ENCODE data around the gene TUBB4B.

TUBB4B gene

GRCh38 chr9:137212520-137212919 is 28.6 kb upstream of the TUBB4B start:
- no peak for DNase-seq (ENCODE audit: low read depth, low spot score)

DNA sequence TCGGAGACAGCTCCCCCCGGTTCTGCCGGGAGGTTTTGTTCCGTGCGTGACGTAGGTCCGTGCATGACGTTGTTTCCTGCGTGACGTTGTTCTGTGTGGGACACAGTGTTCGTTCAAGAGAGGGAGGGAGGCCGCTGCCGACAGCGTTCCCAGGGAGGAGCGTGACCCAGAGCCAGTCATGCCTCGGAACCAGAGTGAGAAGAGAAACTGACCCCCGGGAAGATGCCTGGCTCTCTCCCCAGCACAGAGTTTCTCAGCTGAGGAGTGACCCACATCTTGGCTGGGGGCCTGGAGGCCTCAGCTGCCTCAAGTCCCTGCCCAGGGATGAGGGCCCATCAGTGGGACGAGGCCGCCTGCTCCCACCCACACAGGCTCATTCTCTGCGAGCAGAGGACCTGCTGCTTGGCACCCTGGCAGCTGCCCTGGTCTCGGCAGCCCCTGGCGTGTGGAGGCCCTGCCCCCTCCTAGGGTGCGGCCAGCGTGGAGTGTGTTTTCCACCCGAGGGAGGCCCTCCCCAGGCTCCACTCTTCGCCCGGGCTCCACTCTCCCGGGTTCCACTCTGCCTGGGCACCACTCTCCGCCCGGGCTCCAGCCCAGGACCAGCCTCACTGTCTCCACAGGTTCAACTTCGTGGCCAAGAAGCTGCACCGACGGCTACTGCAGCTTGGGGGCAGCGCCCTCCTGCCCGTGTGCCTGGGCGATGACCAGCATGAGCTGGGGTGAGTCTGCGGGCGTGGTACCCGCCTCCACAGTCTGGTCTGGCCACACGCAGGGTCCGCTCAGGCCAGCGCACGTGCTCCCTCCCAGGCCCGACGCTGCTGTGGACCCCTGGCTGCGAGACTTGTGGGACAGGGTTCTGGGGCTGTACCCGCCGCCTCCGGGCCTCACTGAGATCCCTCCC is 27.7 kb upstream of the TUBB4B start:
- no peak for DNase-seq (ENCODE audit: low read depth, low spot score)

- DNase-seq (ENCODE audit: low read depth, low spot score), result no peak
Measured at GRCh38 chr9:137214620-137215019, 26.5 kb upstream of the TUBB4B start.

- DNase-seq (ENCODE audit: low read depth, low spot score), result no peak
Measured at GRCh38 chr9:137215196-137215986, 25.7 kb upstream of the TUBB4B start.

DNA sequence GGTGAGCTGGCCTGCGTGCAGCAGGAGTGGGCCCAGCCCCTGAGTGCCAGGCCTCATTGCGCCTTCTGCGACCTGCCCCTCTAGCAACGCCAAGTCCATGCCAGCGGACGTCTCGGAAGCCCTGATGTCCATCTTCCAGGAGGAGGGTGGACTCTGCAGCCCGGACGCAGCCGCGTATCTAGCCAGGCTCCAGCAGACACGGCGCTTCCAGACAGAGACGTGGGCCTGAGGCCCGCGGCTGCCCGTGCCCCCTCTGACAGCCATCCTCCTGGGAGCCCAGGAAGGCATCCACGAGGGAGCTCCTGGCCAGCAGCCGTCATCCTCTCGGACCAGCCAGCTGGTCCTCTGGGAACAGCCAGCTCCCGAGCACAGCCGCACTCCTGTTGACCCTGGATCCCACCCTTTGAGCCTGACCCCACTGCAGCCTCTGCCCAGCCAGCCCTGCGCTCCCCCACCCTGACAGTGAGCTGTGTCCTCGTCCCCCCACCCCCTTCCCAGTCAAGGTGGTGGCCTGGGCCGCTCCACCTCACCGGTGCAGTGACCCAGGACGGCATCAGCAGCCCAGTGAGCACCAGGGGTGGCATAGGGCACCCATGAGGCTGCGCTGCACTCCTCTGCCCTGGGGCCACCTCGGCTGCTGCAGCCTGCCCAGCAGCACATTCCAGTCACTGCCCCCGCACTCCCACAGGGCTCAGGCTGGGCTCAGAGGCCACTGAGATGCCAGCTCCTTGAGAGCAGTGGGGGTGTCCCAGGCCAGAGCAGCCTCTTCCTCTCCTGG is 24.7 kb upstream of the TUBB4B start:
- DNase-seq (ENCODE audit: low read depth, low spot score), result no peak

- DNase-seq (ENCODE audit: low read depth, low spot score), result no peak
Measured at GRCh38 chr9:137217276-137218211, 23.5 kb upstream of the TUBB4B start.

DNA sequence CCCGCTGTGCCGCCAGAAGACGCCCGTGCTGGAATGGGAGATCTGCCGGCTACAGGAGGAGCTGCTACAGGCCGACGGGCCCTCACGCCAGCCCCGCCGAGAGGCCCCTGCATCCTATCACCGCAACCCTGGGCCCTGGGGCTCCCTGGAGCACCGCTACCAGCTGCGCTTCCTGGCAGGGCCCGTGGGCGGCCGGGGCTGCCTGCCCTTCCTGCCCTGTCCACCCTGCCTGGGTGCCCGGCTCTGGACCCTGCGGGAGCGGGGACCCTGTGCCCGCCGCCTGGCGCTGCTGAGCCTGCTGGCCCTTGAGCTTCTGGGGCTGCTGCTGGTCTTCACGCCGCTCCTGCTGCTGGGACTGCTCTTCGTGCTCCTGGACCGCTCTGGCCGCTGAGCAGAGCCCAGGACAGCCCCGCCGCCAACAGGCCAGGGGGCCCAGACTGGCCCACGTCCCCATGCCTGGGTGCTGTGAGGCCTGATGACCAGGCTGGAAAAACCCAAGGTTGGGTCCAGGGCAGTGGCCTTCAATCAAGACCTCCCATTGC is 22.8 kb upstream of the TUBB4B start:
- no peak for DNase-seq (ENCODE audit: low read depth, low spot score)

DNA sequence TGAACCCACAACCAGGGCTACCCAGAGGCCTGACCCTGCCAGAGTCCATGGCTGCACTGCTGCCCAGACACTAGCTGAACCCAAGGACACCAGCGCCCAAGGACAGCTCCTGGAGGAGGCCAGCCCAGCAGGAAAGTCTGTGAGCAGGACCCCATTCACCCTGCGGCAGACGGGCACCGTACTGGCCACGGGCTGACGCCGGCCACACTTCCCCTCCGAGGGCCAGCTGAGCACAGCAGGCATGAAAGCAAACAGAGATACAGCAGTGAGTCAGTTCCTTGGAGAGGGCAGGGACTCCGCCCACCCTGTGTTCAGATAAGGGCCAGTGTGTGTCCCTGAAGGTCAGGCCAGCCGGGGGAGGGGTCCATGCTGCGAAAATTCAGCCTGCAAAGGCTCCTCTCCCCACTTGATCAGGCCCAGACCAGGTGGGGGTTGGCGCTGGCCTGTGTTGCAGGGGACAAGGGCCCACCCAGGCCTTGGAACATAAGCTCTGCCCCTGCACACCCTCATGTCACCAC is 22.3 kb upstream of the TUBB4B start:
- no peak for DNase-seq (ENCODE audit: low read depth, low spot score)

DNA sequence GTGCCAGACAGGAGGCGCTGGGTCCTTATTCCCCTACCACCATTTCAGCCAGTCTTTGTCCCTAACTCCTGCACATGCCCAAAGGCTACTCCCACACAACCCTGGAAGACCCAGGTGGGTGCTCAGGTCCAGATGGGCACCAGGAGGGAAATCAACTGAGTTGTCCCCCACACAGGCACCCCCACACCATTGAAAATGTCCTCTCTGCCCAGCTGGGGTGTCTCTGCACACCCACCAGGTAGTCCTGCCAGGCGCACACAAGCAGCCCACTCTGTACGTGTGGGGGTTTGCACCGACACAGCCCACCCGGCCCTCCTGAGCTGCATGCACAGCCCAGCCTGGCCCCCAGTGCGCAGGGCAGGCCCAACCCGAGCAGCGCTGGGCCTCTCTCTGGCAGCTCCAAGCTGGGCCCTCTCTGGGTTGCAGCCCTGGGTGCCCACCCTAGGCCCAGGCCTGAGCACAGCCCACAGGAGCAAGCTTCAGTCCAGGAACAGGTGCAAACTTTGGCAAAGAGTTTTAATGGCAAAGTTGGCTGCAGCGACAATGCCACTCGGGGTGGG is 21.2 kb upstream of the TUBB4B start:
- DNase-seq (ENCODE audit: low read depth, low spot score), result no peak

GRCh38 chr9:137220317-137221094 is 20.6 kb upstream of the TUBB4B start:
- no peak for DNase-seq (ENCODE audit: low read depth, low spot score)

- DNase-seq (ENCODE audit: low read depth, low spot score), result no peak
Measured at GRCh38 chr9:137221095-137221505, 20.0 kb upstream of the TUBB4B start.

- no peak for DNase-seq (ENCODE audit: low read depth, low spot score)
Measured at GRCh38 chr9:137221506-137222111, 19.5 kb upstream of the TUBB4B start.

GRCh38 chr9:137222190-137223077 is 18.7 kb upstream of the TUBB4B start, which contains the start of gene RNF208:
TSS of gene RNF208 (minus strand) at chr9:137222240. CDS start at chr9:137221212, 1,028 bp downstream.
- DNase-seq (ENCODE audit: low read depth, low spot score), result no peak

DNA sequence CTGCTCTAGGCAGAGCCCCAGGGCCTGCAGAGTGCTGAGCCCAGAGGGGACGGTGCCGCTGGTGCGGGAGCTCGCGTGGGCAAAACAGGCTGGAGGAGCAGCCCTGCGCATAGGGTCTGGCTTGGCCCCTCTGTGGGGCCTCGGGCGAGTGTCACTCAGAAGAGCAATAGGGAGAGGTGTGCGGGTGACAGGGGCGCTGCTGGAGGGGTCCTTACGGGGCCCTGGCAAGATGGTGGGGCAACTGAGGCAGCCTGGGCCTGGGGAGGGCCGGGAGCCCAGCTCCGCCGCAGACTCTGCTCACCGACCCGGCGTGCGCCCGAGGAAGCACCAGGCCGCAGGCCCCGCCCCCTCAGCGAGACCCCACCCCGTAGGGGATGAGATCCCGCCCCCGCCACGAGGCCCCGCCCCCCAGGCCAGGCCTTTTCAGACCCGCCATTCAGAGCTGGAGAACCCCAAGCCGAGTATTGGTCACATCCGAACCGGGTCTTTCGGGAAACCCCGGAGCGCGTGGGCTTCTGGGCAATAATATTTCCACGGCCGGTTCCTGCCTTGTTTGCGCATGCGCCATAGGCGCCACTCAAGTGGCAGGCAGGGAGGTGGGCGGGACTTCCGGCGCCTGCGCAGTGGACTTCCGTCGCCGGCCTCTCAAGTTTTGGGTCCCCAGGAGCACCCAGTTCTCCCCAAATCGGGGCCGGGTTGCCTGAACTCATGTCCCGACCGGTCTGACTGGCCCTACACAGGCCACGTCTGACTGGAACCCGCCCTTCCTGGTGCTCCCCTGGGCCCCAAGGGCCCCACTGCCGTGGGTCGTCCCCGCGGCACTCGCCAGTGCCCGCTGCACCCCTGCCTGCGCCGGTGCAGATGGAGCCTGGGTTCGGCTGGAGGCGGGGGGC is 17.8 kb upstream of the TUBB4B start:
- DNase-seq (ENCODE audit: low read depth, low spot score), result peak; percentile 91

- DNase-seq (ENCODE audit: low read depth, low spot score), result no peak
Measured at GRCh38 chr9:137224830-137225694, 16.0 kb upstream of the TUBB4B start, which contains the start of gene CYSRT1. TSS of gene CYSRT1 (plus strand) at chr9:137225174. CDS start at chr9:137225622, 448 bp downstream.
